HG02852 (cell line): ENCODE results near the gene TNFRSF6B.
A peak's percentile ranks its signal among the peaks of the same experiment; 100 is the strongest.
"Not testable (repeated sequence)": the region's sequence is repeated elsewhere in the genome, so short reads cannot be mapped to it uniquely, and the experiment has no call there.

Source experiments
- ATAC-seq: cut with Tn5 transposase; IDR thresholded peaks from one replicate; pipeline ENCODE4 v1.9.1; 2021; ENCODE audit warnings: mild to moderate bottlenecking, moderate library complexity; ENCODE audit not compliant: unreplicated experiment

TNFRSF6B gene

DNA sequence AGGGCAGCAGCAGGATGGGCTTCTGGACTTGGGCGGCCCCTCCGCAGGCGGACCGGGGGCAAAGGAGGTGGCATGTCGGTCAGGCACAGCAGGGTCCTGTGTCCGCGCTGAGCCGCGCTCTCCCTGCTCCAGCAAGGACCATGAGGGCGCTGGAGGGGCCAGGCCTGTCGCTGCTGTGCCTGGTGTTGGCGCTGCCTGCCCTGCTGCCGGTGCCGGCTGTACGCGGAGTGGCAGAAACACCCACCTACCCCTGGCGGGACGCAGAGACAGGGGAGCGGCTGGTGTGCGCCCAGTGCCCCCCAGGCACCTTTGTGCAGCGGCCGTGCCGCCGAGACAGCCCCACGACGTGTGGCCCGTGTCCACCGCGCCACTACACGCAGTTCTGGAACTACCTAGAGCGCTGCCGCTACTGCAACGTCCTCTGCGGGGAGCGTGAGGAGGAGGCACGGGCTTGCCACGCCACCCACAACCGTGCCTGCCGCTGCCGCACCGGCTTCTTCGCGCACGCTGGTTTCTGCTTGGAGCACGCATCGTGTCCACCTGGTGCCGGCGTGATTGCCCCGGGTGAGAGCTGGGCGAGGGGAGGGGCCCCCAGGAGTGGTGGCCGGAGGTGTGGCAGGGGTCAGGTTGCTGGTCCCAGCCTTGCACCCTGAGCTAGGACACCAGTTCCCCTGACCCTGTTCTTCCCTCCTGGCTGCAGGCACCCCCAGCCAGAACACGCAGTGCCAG lies at the start of gene TNFRSF6B:
Gene TNFRSF6B, plus strand, starts transcription at position 25 of the 729 bp plus-strand sequence. Its CDS starts 116 bp downstream, at position 141.
- ATAC-seq, result no peak

DNA sequence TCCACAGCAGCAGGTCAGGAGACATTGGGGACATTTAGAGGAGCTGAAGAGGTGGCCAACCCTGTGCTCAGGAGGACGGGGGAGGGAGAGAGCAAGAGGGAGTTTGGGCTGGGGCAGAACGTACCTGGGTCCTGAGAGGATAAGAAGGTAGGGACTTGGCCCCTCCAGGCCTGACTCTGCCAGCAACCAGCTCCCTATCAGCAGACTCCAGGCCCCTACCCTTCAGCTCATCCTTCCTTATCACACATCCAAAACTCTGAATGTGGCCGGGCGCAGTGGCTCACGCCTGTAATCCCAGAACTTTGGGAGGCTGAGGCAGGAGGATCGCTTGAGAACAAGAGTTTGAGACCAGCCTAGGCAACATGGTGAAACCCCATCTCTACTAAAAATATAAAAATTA lies 48.3 kb upstream of the TNFRSF6B start:
- ATAC-seq, result no peak

DNA sequence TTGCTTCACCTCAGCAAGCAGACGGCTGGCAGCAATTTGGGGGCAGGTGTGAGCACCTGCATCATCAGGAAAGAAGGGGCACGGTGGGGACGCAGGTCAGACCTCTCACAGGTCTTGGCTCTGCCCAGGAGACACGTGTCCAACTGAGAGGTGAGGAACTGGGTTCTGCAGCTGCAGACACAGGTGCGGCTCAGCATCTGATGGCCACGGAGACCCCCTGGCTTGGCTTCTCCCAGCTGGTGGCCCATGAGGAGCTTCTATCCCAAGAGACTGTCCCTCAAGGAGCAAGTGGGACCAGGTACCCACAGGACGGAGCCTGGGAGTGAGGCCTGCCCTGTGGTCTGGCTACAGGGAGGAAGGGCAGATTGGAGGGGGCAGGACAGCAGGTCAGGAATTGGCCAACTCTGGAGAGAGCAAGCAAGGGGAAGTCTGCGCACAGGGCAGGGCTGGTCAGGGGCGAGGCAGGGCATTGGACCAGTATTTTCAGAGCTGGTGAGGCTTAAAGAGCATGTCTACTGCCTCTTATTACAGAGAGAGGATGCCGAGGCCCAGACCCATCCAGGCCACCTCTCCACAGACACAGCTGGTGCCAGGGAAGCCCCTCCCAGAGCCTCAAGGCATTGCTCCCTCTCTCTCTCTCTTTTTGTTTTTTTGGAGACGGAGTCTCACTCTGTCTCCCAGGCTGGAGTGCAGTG lies 47.4 kb upstream of the TNFRSF6B start:
- no peak for ATAC-seq

GRCh38 chr20:63650486-63650885 lies 46.0 kb upstream of the TNFRSF6B start:
- not testable (repeated sequence) for ATAC-seq

DNA sequence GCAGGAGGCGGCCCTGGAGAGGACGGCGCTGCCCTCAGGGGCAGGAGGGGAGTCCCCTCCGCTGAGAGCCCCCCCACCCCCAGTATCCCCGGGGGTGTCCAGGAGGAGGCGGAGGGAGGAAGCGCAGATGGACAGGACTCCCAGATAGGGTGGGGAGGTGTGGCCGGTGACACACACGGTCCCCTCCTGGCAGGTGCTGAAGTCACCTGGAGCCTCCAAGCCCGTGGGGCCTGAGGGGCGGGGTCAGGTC lies 44.6 kb upstream of the TNFRSF6B start:
- no peak for ATAC-seq

DNA sequence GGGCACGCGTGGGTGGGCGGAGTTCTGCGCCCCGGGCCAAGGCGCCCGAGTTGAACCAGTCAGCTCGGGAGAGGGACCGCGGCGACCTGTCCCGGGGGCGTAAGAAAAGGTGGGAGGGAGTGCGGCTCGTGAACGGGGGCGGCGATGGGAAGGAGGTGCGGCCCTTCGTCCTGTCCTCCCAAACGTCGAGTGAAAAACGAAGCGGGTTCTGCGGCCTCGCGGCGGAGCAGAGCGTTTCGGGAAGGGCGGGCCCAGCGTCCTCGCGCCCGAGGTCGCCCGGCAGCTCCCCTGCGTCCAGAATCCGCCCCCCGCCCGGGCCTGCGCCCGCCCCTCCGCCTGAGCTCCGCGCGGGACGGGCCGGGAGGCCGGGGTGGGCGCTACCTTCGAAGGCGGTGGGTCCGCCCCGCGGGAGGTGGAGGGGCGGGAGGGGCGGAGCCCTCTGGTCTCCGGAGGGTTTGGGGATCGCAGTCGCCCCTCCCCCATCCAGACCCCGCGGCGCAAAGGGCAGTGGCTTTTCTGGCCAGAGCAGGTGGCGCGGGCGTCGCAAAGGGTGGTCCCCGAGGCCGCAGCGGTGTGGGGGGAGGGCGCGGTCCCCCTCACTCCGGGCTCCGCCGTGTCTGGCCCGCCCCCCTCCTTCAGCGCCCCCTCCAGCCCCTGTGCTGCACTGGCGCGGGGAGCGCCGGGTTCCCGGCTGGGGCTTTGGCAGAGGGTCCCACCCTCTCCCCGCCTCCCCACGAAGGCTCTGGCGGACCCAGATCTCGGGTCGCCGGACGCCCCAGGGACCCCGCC lies 44.1 kb upstream of the TNFRSF6B start:
- ATAC-seq, result no peak

DNA sequence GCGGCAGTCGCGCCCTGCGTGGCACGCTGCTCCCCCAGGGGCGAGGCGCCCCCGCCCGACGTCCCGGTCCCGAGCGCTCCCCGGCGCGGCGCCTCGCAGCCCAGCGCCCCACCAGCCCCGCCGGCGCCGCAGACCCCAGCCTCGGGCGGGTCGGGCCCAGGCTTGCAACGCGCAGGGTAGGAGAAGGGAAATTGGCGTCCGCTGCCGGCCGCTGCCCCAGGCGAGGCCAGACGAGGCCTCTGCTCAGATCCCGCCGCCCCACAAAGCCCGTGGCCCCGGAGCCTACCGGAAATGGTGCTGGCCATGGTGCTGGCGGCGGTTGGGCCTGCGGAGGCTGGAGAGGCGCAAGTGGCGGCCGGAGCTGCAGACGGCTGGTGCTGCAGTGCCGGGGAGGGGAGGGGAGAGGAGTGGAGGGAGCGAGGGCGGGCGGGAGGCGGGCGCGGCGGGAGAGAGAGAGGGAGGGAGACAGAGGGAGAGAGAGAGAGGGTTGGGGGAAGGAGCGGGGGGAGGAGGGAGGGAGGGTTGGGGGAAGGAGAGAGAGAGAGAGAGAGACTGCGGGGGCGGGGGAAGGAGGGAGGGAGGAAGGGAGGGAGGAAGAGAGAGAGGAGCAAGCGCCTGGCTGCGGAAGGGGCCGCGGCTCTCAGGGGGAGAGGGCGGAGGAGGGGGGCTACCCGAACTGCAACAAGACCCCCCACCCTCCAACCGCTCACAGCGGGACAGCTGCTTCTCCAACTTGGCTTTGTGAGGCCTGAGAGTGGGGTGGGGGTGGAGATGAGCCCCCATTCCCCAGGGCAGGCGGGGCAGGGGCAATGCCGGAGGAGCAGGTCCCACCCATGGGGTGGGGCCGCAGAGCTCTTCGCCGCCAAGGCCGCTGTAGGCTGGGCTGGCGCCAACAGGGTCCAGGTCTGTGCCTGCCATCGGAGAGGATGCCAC lies 43.1 kb upstream of the TNFRSF6B start, which contains the start of gene STMN3:
Gene STMN3, minus strand, starts transcription at position 384 of the 933 bp plus-strand sequence. Its CDS starts 79 bp downstream, at position 305.
- no peak for ATAC-seq

- no peak for ATAC-seq
Measured at GRCh38 chr20:63653974-63654668, 42.3 kb upstream of the TNFRSF6B start.

DNA sequence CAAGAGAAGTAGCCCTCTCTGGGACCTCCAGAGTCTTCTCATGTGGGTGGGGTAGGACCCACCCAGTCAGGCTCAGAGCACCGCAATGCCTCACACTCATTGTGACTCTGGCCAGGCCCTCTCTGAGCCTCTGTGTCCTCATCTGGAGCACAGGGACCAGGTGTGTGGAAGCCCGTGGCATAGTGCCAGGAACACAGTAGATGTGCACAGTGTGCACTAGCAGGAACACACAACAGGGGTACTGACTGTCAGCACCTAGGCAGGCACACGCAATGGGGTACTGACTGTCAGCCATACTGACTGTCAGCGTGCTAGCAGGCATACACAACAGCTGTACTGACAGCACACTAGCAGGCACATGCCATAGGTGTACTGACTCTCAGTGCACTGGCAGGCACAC lies 41.2 kb upstream of the TNFRSF6B start:
- no peak for ATAC-seq

DNA sequence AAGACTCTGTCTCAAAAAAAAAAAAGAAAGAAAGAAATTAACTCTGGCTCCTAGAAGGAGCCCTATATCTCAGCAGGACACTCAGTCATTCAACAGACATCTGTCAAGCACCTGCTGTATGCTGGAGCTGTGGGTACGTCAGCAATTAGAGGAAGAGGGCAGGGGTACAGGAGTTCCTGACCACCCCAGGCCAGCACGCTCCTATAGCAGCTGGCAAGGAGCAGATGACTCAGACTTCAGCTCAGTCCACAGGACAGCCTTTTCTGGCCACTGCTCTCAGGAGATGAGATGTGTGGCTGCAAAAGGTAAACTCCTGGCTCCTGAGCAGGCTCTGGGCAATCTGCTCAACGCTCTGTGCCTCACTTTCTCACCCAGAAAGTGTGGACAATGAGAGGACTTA lies 40.0 kb upstream of the TNFRSF6B start:
- no peak for ATAC-seq

DNA sequence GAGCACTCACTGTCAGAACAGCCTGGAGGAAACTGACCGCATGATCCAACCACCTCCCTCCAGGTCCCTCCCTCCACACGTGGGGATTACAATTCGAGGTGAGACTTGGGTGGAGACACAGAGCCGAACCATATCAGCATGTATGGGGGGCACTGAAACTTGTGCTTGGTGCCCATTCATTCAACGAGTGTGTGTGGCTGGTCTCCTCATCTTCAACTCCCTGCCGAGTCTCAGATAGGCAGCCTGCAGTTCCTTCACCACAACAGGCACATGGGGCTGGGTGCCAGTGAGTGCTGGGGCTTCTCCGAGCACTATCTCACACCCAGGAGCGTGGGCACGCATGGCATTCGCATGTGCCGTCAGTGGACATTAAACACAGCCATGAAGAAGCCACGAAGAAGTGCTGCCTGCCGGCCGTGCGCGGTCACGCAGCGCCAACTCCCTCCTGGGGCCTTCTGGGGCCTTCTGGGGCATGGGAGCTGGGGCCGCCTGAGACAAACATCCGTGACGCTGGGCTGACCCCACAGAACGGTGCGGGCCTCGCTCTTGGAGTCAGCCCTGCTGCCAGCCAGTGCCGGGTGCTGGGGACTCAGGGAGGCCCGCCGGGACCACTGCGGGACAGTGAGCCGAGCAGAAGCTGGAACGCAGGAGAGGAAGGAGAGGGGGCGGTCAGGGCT lies 39.1 kb upstream of the TNFRSF6B start:
- ATAC-seq, result no peak

- ATAC-seq, result peak; percentile 79
Measured at GRCh38 chr20:63657937-63658748, 38.3 kb upstream of the TNFRSF6B start, which contains the start of gene RTEL1. Gene RTEL1 (plus strand): TSS chr20:63658312. CDS start chr20:63659403, 1,091 bp downstream.

DNA sequence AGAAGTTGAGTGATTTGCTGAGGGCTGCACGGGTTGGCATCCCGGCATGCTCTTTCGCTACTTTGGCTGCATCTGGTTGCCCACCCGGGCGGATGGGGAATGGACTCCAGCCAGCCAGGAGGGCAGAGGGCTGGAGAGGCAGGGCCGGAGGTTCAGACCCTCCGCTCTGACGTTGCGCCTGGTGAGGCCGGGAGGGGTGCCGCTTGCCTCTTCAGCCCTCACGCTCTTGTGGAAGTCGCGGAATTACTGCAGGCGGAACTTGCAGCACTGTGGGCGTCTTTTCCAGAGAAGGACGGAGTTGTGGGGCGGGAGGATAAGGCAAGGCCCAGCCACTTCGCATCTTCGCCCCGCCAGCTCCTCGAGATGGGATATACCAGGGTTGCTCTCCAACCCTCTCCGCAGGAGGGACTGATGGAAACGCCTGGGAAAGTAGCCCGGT lies 37.7 kb upstream of the TNFRSF6B start:
- ATAC-seq, result peak; percentile 13

DNA sequence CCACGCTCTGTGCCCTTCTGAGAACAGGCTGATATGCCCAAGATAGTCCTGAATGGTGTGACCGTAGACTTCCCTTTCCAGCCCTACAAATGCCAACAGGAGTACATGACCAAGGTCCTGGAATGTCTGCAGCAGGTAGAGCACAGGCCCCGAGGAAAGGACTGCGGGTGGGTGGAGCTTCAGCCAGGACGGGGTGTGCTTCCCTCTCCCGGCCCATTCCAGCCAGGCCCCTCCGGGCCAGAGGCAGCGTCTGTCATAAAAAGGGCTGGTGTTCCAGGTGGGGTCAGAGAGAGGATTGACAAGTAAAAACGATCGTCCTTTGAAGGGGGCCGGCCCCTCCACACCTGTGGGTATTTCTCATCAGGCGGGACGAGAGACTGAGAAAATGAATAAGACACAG lies 37.1 kb upstream of the TNFRSF6B start:
- ATAC-seq, result no peak

DNA sequence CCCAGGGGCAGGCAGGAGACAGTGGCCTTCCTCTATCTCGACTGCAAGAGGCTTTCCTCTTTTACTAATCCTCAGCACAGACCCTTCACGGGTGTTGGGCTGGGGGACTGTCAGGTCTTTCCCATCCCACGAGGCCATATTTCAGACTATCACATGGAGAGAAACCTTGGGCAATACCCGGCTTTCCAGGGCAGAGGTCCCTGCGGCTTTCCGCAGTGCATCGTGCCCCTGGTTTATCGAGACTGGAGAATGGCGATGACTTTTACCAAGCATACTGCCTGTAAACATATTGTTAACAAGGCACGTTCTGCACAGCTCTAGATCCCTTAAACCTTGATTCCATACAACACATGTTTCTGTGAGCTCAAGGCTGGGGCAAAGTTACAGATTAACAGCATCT lies 36.3 kb upstream of the TNFRSF6B start:
- ATAC-seq, result not testable (repeated sequence)

- no peak for ATAC-seq
Measured at GRCh38 chr20:63660622-63661021, 35.8 kb upstream of the TNFRSF6B start.

GRCh38 chr20:63661108-63661507 lies 35.3 kb upstream of the TNFRSF6B start:
- ATAC-seq, result no peak

- ATAC-seq, result no peak
Measured at GRCh38 chr20:63661959-63662812, 34.3 kb upstream of the TNFRSF6B start.
